ENCODE results near the gene HLA-DMB.

Gene HLA-DMB

GRCh38 chr6:32971581-32972352 is 30.9 kb upstream of the HLA-DMB start:
- peak; percentile 98 for DNase-seq

GRCh38 chr6:32971242-32971580 is 30.4 kb upstream of the HLA-DMB start:
- no peak for DNase-seq

GRCh38 chr6:32970413-32971241 is 29.8 kb upstream of the HLA-DMB start:
- DNase-seq, result peak; percentile 40

GRCh38 chr6:32969685-32970412 is 29.0 kb upstream of the HLA-DMB start:
- peak; percentile 60 for DNase-seq

- peak; percentile 63 for DNase-seq
Measured at GRCh38 chr6:32968867-32969684, 28.2 kb upstream of the HLA-DMB start.

- DNase-seq, result peak; percentile 82
Measured at GRCh38 chr6:32968093-32968866, 27.5 kb upstream of the HLA-DMB start, which contains the start of gene BRD2. Gene BRD2 (plus strand): TSS chr6:32968594. CDS start chr6:32972899, 4,305 bp downstream.

- DNase-seq, result peak; percentile 44
Measured at GRCh38 chr6:32967151-32968091, 26.6 kb upstream of the HLA-DMB start.

- no peak for DNase-seq
Measured at GRCh38 chr6:32964776-32965175, 23.9 kb upstream of the HLA-DMB start.

- no peak for DNase-seq
Measured at GRCh38 chr6:32963866-32964265, 23.0 kb upstream of the HLA-DMB start.

GRCh38 chr6:32962213-32962826 is 21.5 kb upstream of the HLA-DMB start:
- no peak for DNase-seq

GRCh38 chr6:32960563-32960962 is 19.7 kb upstream of the HLA-DMB start:
- DNase-seq, result no peak

GRCh38 chr6:32956176-32956575 is 15.3 kb upstream of the HLA-DMB start:
- DNase-seq, result no peak

GRCh38 chr6:32954986-32955802 is 14.4 kb upstream of the HLA-DMB start:
- DNase-seq, result no peak

GRCh38 chr6:32954267-32954666 is 13.4 kb upstream of the HLA-DMB start:
- no peak for DNase-seq

- no peak for DNase-seq
Measured at GRCh38 chr6:32953775-32954174, 12.9 kb upstream of the HLA-DMB start.

GRCh38 chr6:32952817-32953739 is 12.2 kb upstream of the HLA-DMB start, which contains the start of gene HLA-DMA:
Gene HLA-DMA (minus strand): TSS chr6:32953097. CDS start chr6:32953036, 61 bp downstream.
- peak; percentile 16 for DNase-seq

GRCh38 chr6:32950449-32950848 is 9.6 kb upstream of the HLA-DMB start:
- no peak for DNase-seq

GRCh38 chr6:32950010-32950409 is 9.2 kb upstream of the HLA-DMB start:
- no peak for DNase-seq
